Measurements from ENCODE around the gene MYL12A. TPM values are rescaled to one million over a fixed set of nuclear protein-coding genes. Genes with fewer than 3 reads are reported as not detected.
A peak's percentile ranks its signal among the peaks of the same experiment; 100 is the strongest.

MYL12A gene
- total and polyA plus RNA-seq, 2 of the 4 experiments (the other 2 are of a cell fraction), result 549 to 580 TPM

DNA sequence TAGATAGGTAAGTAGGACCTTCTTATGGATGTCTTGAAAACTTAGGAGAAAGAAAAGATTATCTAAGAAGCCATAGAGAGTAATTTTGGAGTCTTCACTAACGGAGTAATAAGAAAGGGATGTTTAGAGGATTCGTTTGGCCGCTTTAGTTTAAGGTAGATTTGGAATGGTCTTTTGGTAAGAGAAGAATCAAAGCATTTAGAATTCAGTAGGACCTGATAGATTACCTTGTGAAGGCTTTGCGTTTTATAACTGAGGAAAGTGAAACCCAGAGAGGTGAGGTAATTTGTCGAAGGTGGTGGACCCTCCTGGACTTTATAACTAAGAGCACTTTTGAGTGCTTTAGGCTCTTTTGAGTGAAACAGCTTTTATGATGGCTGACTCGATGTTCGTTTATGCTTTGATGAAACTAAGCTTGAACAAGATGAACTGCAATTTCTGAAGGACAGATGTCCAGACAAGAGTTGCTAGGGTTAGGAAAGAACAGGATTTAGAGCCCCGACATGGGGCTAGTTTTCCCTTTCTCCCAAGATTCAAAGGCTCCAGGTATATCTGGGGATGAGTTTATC, 15.6 kb downstream of the MYL12A start (continued):
- TF ChIP-seq RCOR1 (IDR thresholded peaks at IDR 0.05; ENCODE audit: insufficient replicate concordance, low read length), result no peak

DNA sequence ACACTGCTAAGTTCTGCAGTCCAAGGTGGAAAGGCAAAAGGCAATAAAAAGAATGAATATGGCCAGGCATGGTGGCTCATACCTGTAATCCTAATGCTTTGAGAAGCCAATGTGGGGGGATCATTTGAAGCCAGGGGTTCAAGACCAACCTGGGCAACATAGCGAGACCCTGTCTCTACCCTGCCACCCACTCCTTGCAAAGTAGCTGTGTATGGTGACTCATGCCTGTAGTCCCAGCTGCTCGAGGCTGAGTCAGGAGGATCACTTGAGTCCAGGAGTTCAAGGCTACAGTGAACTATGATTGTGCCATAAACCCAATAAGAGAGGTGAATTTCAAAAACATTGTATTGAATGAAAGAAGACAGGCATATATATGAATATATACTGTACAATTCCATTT, 16.8 kb downstream of the MYL12A start:
- no peak overlapping the region for H3K27ac ChIP-seq (ENCODE audit: insufficient read depth, low read length)
- ChIA-PET CTCF (no interaction called here), POLR2A (ENCODE audit: unreplicated experiment) (interaction anchor here (0.6 kb wide), 1 partner anchor 184 kb away, joined by 11 read pairs; no protein-coding TSS in a partner anchor)
- ATAC-seq (ENCODE audit: low read depth), result no peak
- peaks cover 25% of the 10 kb centered on the region for H3K9me1 ChIP-seq (ENCODE audit: insufficient read depth, low read length)
- H2AK5ac ChIP-seq (ENCODE audit: low read depth, low read length), result no peak overlapping the region
- H2AFZ ChIP-seq (replicated peaks; ENCODE audit: low read length, poor library complexity), result no peak overlapping the region
- peaks cover 67% of the 10 kb centered on the region for H4K20me1 ChIP-seq (ENCODE audit: insufficient read depth, low read length)
- H3K4me1 ChIP-seq (ENCODE audit: control insufficient read depth, insufficient read depth, low read length), result peaks cover 15% of the 10 kb centered on the region
- no CpG with 5 or more reads among the region's 2 CpGs for WGBS, 2 experiments (ENCODE audit: extremely low coverage in 2 of 2, insufficient read length in 1 of 2)
- H3K9me3 ChIP-seq (ENCODE audit: control insufficient read depth, insufficient read depth, low read length), result no peaks in the 10 kb centered on the region
- H3K18ac ChIP-seq (ENCODE audit: low read depth, low read length), result no peak overlapping the region
- intact Hi-C loops (cut with micrococcal nuclease), result loop anchor here (5.0 kb wide), 2 partner anchors 188 to 338 kb away; partner anchors contain the start of gene TGIF1
- H3K36me3 ChIP-seq (ENCODE audit: control insufficient read depth, insufficient read depth, low read length), result no peaks in the 10 kb centered on the region; the same call in 1 of the 2 replicates
- no peak overlapping the region for H3K4ac ChIP-seq (ENCODE audit: low read depth, low read length)
- H2BK15ac ChIP-seq (ENCODE audit: low read depth, low read length), result no peak overlapping the region
- no peak overlapping the region for H3K56ac ChIP-seq (ENCODE audit: extremely low read depth, insufficient read depth, low read length)
- dilution Hi-C loops (cut with HindIII; ENCODE audit: low sequenced_read_pairs, unreplicated experiment), result no loop called here
- no peak overlapping the region for H2BK20ac ChIP-seq (ENCODE audit: low read depth, low read length)
- H2BK120ac ChIP-seq (ENCODE audit: low read depth, low read length), result no peak overlapping the region
- no peak overlapping the region; the same call in 1 of the 2 replicates for H3K23ac ChIP-seq (ENCODE audit: low read depth, low read length)
- no peak overlapping the region for H2BK5ac ChIP-seq (ENCODE audit: low read depth, low read length, poor library complexity, severe bottlenecking)
- peaks cover 5 to 59% of the 10 kb centered on the region in 2 experiments; a peak in 3 of 4 replicates for H3K79me1 ChIP-seq (ENCODE audit: low read depth in 1 of 2, low read length in 2 of 2)
- in situ Hi-C loops (cut with MboI; ENCODE audit: low sequenced_read_pairs), result no loop called here
- no peak overlapping the region for H4K5ac ChIP-seq (ENCODE audit: low read depth, low read length)
- H4K91ac ChIP-seq (ENCODE audit: insufficient read depth, low read depth, low read length), result no peak overlapping the region
- BruUV-seq (replicated peaks), result no TSS peak
- no peak overlapping the region; the same call in 1 of the 2 replicates for H3K4me2 ChIP-seq (ENCODE audit: low read depth, low read length)
- H2AK9ac ChIP-seq (replicated peaks; ENCODE audit: low read depth, low read length, poor library complexity), result no peak overlapping the region
- H3K27me3 ChIP-seq (ENCODE audit: control insufficient read depth, insufficient read depth, low read length), result no peaks in the 10 kb centered on the region
- no peak overlapping the region for H3K14ac ChIP-seq (replicated peaks; ENCODE audit: low read depth, low read length)
- no peak overlapping the region for H4K8ac ChIP-seq (ENCODE audit: low read depth in 2 of 2, low read length in 2 of 2)
- no peak for TF ChIP-seq MXI1 (IDR thresholded peaks at IDR 0.05; ENCODE audit: borderline replicate concordance, low read depth, low read length)
- TF ChIP-seq MAZ (IDR thresholded peaks at IDR 0.05; ENCODE audit: borderline replicate concordance, low read depth, low read length), result no peak
- TF ChIP-seq POLR2A (IDR thresholded peaks at IDR 0.05; ENCODE audit: low read depth, low read length), result no peak
- no peak for TF ChIP-seq MAFK (IDR thresholded peaks at IDR 0.05; ENCODE audit: low read depth, low read length)
- TF ChIP-seq, protein P1, sequence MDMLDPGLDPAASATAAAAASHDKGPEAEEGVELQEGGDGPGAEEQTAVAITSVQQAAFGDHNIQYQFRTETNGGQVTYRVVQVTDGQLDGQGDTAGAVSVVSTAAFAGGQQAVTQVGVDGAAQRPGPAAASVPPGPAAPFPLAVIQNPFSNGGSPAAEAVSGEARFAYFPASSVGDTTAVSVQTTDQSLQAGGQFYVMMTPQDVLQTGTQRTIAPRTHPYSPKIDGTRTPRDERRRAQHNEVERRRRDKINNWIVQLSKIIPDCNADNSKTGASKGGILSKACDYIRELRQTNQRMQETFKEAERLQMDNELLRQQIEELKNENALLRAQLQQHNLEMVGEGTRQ (IDR thresholded peaks at IDR 0.05; ENCODE audit: low read depth, low read length), result no peak
- TF ChIP-seq FOS (IDR thresholded peaks at IDR 0.05; ENCODE audit: low read depth, low read length), result no peak
- TF ChIP-seq BHLHE40 (IDR thresholded peaks at IDR 0.05; ENCODE audit: low read depth, low read length), result no peak
- TF ChIP-seq RFX5 (IDR thresholded peaks at IDR 0.05; ENCODE audit: low read depth, low read length), result no peak
- no peak for TF ChIP-seq CHD1 (IDR thresholded peaks at IDR 0.05; ENCODE audit: low read depth, low read length)
- H3K4me3 ChIP-seq (ENCODE audit: insufficient read depth, low read depth, low read length), result no peak overlapping the region
- DNase-seq, result peak; percentile 42
- H3K9ac ChIP-seq (ENCODE audit: low read depth, low read length), result no peak overlapping the region

Data from IMR-90 (cell line).